GM23338 (cell line): ENCODE data around the gene TRMT2A. TPM values are rescaled to one million over a fixed set of nuclear protein-coding genes. Genes with fewer than 3 reads are reported as not detected.

Experiments used
- ATAC-seq: fragments of 200-7000 bp; cut with Tn5 transposase; 3 replicates; pipeline ENCODE4 v1.9.1; 2020
- DNase-seq: peaks from one replicate; pipeline ENCODE4 v3.0.0-alpha.2; 2015; ENCODE audit warnings: low spot score
- H2AFZ ChIP-seq: fragments of 200-600 bp; sonication (generic); 2 replicates; pipeline ENCODE4 v1.8.0; 2016; ENCODE audit warnings: antibody characterized with exemption, mild to moderate bottlenecking, moderate library complexity
- H3F3A ChIP-seq: fragments of 200-600 bp; sonication (generic); replicated peaks from 2 replicates; pipeline ENCODE4 v1.8.0; 2017; ENCODE audit warnings: antibody characterized with exemption, mixed run types, low read depth
- H3K27ac ChIP-seq: fragments of 200-600 bp; sonication (generic); 2 replicates; pipeline ENCODE4 v1.6.1; 2016; ENCODE audit warnings: low read depth
- H3K27me3 ChIP-seq: fragments of 200-600 bp; sonication (generic); 2 replicates; pipeline ENCODE4 v1.8.0; 2016; ENCODE audit warnings: mild to moderate bottlenecking, mixed run types, moderate library complexity; ENCODE audit not compliant: insufficient read depth
- H3K36me3 ChIP-seq: fragments of 200-600 bp; sonication (generic); 2 replicates; pipeline ENCODE4 v1.8.0; 2016; ENCODE audit warnings: mild to moderate bottlenecking; ENCODE audit not compliant: insufficient read depth
- H3K4me1 ChIP-seq: fragments of 200-600 bp; sonication (generic); 2 replicates; pipeline ENCODE4 v1.8.0; 2016; ENCODE audit warnings: mild to moderate bottlenecking, moderate library complexity; ENCODE audit not compliant: insufficient read depth
- H3K4me2 ChIP-seq: fragments of 200-600 bp; sonication (generic); 2 replicates; pipeline ENCODE4 v1.7.1; 2017; ENCODE audit warnings: mixed run types
- H3K4me3 ChIP-seq: fragments of 200-600 bp; sonication (generic); 2 replicates; pipeline ENCODE4 v1.6.1; 2016; ENCODE audit warnings: mixed run types
- H3K79me2 ChIP-seq: fragments of 200-600 bp; sonication (generic); replicated peaks from 2 replicates; pipeline ENCODE4 v1.8.0; 2017; ENCODE audit warnings: mild to moderate bottlenecking; ENCODE audit not compliant: insufficient read depth
- H3K9me2 ChIP-seq: fragments of 200-600 bp; sonication (generic); 2 replicates; pipeline ENCODE4 v1.8.0; 2017; ENCODE audit not compliant: insufficient read depth
- H4K20me1 ChIP-seq: fragments of 200-600 bp; sonication (generic); replicated peaks from 2 replicates; pipeline ENCODE4 v1.8.0; 2017; ENCODE audit warnings: mild to moderate bottlenecking; ENCODE audit not compliant: insufficient read depth
- H3K27ac Mint-ChIP-seq: 2 replicates; pipeline ENCODE4 v1.8.0; 2020; ENCODE audit warnings: inconsistent platforms, mild to moderate bottlenecking, moderate library complexity, mixed read lengths
- H3K27me3 Mint-ChIP-seq: 3 replicates; pipeline ENCODE4 v1.8.0; 2022; ENCODE audit warnings: low read depth, mild to moderate bottlenecking, moderate library complexity, mixed read lengths, inconsistent platforms; ENCODE audit not compliant: insufficient read depth, poor library complexity
- H3K36me3 Mint-ChIP-seq: 3 replicates; pipeline ENCODE4 v1.8.0; 2021; ENCODE audit warnings: low read depth, mild to moderate bottlenecking, inconsistent platforms, moderate library complexity, mixed read lengths
- H3K4me1 Mint-ChIP-seq: 3 replicates; pipeline ENCODE4 v1.8.0; 2020; ENCODE audit warnings: mild to moderate bottlenecking, inconsistent platforms, mixed read lengths
- H3K4me3 Mint-ChIP-seq: 3 replicates; pipeline ENCODE4 v1.8.0; 2021; ENCODE audit warnings: moderate library complexity, mild to moderate bottlenecking, inconsistent platforms, mixed read lengths
- H3K9me3 Mint-ChIP-seq: 3 replicates; pipeline ENCODE4 v1.8.0; 2020; ENCODE audit warnings: moderate library complexity, mild to moderate bottlenecking, inconsistent platforms, mixed read lengths
- CREB1 ChIP-seq: fragments of 250-450 bp; sonication (Bioruptor Pico); IDR thresholded peaks from 2 replicates; pipeline ENCODE4 v1.5.0; 2020; ENCODE audit warnings: low read depth, mild to moderate bottlenecking, moderate library complexity
- CTCF ChIP-seq, 2 experiments: fragments of 200-600 bp in 1 of 2; sonication (generic) in 1 of 2; conservative IDR thresholded peaks; 2 replicates each; pipeline versions ENCODE4 v1.5.1 to v1.6.1; 2016 to 2017; ENCODE audit warnings: antibody characterized with exemption in 2 of 2, low read depth in 2 of 2, mild to moderate bottlenecking in 2 of 2, moderate library complexity in 1 of 2
- ETS1 ChIP-seq: IDR thresholded peaks from 2 replicates; pipeline ENCODE4 v1.6.1; 2016; ENCODE audit warnings: antibody characterized with exemption
- EZH2 ChIP-seq: fragments of 200-600 bp; sonication (generic); IDR thresholded peaks from one replicate; pipeline ENCODE4 v1.8.0; 2017; ENCODE audit warnings: antibody characterized with exemption, mild to moderate bottlenecking, low read depth; ENCODE audit not compliant: unreplicated experiment
- EZH2phosphoT487 ChIP-seq: fragments of 200-600 bp; sonication (generic); IDR thresholded peaks from one replicate; pipeline ENCODE4 v1.8.1; 2018; ENCODE audit warnings: antibody characterized with exemption; ENCODE audit not compliant: unreplicated experiment
- JUNB ChIP-seq: IDR thresholded peaks from one replicate; pipeline ENCODE4 v1.6.1; 2016; ENCODE audit warnings: antibody characterized with exemption; ENCODE audit not compliant: unreplicated experiment
- NANOG ChIP-seq: IDR thresholded peaks from 2 replicates; pipeline ENCODE4 v1.6.1; 2016; ENCODE audit warnings: antibody characterized with exemption, borderline replicate concordance
- POLR2AphosphoS5 ChIP-seq: IDR thresholded peaks from 2 replicates; pipeline ENCODE4 v1.6.1; 2016; ENCODE audit warnings: antibody characterized with exemption, low read depth
- STAT1 ChIP-seq: IDR thresholded peaks from one replicate; pipeline ENCODE4 v1.6.1; 2016; ENCODE audit warnings: antibody characterized with exemption; ENCODE audit not compliant: unreplicated experiment
- ZNF114 ChIP-seq: fragments of 250-450 bp; sonication (Bioruptor Pico); IDR thresholded peaks from 2 replicates; pipeline ENCODE4 v1.5.0; 2020; ENCODE audit warnings: mild to moderate bottlenecking, moderate library complexity
- ZNF331 ChIP-seq: fragments of 250-450 bp; sonication (Bioruptor Pico); IDR thresholded peaks from 2 replicates; pipeline ENCODE4 v1.5.0; 2020; ENCODE audit warnings: low read depth, mild to moderate bottlenecking, moderate library complexity
- polyA plus RNA-seq: library from polyadenylated mRNA; unstranded; fragments of >200 nt; fragmentation: Nextera tagmentation; extraction: Ambion mirVana; gene quantifications from 2 replicates; pipeline ENCODE4 v1.2.1, GENCODE V29; 2016
- total RNA-seq: library from RNA; depleted of rRNA; stranded (reverse); fragments of >200 nt; shearing (Covaris generic); gene quantifications from 2 replicates; pipeline ENCODE4 v1.2.3, GENCODE V29; 2014
- TF ChIP-seq, protein P1 (sequence below): IDR thresholded peaks from one replicate; pipeline ENCODE4 v1.6.1; 2018; ENCODE audit warnings: antibody characterized with exemption; ENCODE audit not compliant: unreplicated experiment
- TF ChIP-seq, protein P2 (sequence below): fragments of 250-450 bp; sonication (Bioruptor Pico); IDR thresholded peaks from 2 replicates; pipeline ENCODE4 v1.5.0; 2020; ENCODE audit warnings: mild to moderate bottlenecking, moderate library complexity

Gene TRMT2A
- total and polyA plus RNA-seq, 2 experiments from 2014 or later = 41.3 to 61.3 TPM

DNA sequence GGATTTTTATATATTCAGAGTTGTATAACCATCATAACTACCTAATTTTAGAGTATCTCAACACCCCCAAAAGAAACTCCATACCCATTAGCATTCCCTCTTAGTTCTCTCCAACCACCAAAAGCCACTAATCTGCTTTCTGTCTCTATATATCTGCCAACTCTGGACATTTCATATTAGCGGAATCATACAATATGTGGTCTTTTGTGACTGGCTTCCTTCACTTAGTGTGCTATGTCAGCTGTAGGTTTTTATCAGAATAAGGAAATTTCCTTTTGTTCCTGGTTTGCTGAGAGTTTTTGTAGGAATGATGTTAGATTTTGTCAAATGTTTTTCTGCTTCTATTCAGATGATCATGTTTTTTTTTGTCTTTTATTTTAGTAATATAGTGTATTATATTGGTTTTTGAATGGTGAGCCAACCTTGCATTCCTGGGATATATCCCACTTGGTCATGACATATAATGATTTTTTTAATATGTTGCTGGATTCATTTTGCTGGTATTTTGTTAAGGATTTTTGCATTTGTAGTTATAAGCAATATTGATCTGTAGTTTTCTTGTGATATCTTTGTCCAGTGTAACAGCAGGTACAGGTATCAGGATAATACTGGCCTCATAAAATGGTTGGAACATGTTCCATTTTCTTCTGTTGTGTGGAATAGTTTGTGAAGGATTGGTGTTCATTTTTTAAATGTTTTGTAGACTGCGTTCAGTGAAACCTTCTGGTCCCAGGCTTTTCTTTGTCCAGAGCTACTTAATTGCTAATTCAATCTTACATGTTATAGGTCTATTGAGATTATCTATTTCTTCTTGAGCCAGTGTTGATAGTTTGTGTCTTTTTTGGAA is 20.2 kb downstream of the TRMT2A start:
- no peaks in the 10 kb centered on the region for H3K9me2 ChIP-seq
- no peaks in the 10 kb centered on the region for H3K27me3 ChIP-seq
- H3K4me3 ChIP-seq = no peak overlapping the region
- Mint-ChIP-seq H3K9me3 (no peaks in the 10 kb centered on the region), H3K27me3 (peaks cover 9% of the 10 kb centered on the region), H3K4me3 (no peak overlapping the region), H3K4me1 (peaks cover 17% of the 10 kb centered on the region), H3K36me3 (peaks cover 98% of the 10 kb centered on the region), H3K27ac (no peak overlapping the region)
- ATAC-seq (no peak), DNase-seq (no peak)
- no peak overlapping the region for H3K27ac ChIP-seq
- H3F3A ChIP-seq = peaks cover 12% of the 10 kb centered on the region; the same call in 1 of the 2 replicates
- peaks cover 40% of the 10 kb centered on the region for H3K36me3 ChIP-seq
- peaks cover 57% of the 10 kb centered on the region for H3K79me2 ChIP-seq
- no peak overlapping the region for H2AFZ ChIP-seq
- H3K4me1 ChIP-seq = no peaks in the 10 kb centered on the region; the same call in 1 of the 2 replicates
- H4K20me1 ChIP-seq = peaks cover 39% of the 10 kb centered on the region
- H3K4me2 ChIP-seq = no peak overlapping the region
- TF ChIP-seq ZNF331 (CRISPR knock-in tag) (no peak), ETS1 (no peak), CREB1 (CRISPR knock-in tag) (no peak), CTCF (conservative IDR thresholded peaks at IDR 0.05; ENCODE audit: low read depth in 2 of 2) (no peak), JUNB (no peak), POLR2AphosphoS5 (no peak), ZNF114 (CRISPR knock-in tag) (no peak), EZH2 (no peak), NANOG (no peak), STAT1 (no peak), EZH2phosphoT487 (no peak)
- TF ChIP-seq, protein P1, sequence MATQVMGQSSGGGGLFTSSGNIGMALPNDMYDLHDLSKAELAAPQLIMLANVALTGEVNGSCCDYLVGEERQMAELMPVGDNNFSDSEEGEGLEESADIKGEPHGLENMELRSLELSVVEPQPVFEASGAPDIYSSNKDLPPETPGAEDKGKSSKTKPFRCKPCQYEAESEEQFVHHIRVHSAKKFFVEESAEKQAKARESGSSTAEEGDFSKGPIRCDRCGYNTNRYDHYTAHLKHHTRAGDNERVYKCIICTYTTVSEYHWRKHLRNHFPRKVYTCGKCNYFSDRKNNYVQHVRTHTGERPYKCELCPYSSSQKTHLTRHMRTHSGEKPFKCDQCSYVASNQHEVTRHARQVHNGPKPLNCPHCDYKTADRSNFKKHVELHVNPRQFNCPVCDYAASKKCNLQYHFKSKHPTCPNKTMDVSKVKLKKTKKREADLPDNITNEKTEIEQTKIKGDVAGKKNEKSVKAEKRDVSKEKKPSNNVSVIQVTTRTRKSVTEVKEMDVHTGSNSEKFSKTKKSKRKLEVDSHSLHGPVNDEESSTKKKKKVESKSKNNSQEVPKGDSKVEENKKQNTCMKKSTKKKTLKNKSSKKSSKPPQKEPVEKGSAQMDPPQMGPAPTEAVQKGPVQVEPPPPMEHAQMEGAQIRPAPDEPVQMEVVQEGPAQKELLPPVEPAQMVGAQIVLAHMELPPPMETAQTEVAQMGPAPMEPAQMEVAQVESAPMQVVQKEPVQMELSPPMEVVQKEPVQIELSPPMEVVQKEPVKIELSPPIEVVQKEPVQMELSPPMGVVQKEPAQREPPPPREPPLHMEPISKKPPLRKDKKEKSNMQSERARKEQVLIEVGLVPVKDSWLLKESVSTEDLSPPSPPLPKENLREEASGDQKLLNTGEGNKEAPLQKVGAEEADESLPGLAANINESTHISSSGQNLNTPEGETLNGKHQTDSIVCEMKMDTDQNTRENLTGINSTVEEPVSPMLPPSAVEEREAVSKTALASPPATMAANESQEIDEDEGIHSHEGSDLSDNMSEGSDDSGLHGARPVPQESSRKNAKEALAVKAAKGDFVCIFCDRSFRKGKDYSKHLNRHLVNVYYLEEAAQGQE = no peak
- TF ChIP-seq, protein P2, sequence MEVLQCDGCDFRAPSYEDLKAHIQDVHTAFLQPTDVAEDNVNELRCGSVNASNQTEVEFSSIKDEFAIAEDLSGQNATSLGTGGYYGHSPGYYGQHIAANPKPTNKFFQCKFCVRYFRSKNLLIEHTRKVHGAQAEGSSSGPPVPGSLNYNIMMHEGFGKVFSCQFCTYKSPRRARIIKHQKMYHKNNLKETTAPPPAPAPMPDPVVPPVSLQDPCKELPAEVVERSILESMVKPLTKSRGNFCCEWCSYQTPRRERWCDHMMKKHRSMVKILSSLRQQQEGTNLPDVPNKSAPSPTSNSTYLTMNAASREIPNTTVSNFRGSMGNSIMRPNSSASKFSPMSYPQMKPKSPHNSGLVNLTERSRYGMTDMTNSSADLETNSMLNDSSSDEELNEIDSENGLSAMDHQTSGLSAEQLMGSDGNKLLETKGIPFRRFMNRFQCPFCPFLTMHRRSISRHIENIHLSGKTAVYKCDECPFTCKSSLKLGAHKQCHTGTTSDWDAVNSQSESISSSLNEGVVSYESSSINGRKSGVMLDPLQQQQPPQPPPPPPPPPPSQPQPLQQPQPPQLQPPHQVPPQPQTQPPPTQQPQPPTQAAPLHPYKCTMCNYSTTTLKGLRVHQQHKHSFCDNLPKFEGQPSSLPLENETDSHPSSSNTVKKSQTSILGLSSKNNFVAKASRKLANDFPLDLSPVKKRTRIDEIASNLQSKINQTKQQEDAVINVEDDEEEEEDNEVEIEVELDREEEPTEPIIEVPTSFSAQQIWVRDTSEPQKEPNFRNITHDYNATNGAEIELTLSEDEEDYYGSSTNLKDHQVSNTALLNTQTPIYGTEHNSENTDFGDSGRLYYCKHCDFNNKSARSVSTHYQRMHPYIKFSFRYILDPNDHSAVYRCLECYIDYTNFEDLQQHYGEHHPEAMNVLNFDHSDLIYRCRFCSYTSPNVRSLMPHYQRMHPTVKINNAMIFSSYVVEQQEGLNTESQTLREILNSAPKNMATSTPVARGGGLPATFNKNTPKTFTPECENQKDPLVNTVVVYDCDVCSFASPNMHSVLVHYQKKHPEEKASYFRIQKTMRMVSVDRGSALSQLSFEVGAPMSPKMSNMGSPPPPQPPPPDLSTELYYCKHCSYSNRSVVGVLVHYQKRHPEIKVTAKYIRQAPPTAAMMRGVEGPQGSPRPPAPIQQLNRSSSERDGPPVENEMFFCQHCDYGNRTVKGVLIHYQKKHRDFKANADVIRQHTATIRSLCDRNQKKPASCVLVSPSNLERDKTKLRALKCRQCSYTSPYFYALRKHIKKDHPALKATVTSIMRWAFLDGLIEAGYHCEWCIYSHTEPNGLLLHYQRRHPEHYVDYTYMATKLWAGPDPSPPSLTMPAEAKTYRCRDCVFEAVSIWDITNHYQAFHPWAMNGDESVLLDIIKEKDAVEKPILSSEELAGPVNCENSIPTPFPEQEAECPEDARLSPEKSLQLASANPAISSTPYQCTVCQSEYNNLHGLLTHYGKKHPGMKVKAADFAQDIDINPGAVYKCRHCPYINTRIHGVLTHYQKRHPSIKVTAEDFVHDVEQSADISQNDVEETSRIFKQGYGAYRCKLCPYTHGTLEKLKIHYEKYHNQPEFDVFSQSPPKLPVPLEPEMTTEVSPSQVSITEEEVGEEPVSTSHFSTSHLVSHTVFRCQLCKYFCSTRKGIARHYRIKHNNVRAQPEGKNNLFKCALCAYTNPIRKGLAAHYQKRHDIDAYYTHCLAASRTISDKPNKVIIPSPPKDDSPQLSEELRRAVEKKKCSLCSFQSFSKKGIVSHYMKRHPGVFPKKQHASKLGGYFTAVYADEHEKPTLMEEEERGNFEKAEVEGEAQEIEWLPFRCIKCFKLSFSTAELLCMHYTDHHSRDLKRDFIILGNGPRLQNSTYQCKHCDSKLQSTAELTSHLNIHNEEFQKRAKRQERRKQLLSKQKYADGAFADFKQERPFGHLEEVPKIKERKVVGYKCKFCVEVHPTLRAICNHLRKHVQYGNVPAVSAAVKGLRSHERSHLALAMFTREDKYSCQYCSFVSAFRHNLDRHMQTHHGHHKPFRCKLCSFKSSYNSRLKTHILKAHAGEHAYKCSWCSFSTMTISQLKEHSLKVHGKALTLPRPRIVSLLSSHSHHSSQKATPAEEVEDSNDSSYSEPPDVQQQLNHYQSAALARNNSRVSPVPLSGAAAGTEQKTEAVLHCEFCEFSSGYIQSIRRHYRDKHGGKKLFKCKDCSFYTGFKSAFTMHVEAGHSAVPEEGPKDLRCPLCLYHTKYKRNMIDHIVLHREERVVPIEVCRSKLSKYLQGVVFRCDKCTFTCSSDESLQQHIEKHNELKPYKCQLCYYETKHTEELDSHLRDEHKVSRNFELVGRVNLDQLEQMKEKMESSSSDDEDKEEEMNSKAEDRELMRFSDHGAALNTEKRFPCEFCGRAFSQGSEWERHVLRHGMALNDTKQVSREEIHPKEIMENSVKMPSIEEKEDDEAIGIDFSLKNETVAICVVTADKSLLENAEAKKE (CRISPR knock-in tag) = no peak
